Measurements from ENCODE around the gene PLEKHG4B.

DNA sequence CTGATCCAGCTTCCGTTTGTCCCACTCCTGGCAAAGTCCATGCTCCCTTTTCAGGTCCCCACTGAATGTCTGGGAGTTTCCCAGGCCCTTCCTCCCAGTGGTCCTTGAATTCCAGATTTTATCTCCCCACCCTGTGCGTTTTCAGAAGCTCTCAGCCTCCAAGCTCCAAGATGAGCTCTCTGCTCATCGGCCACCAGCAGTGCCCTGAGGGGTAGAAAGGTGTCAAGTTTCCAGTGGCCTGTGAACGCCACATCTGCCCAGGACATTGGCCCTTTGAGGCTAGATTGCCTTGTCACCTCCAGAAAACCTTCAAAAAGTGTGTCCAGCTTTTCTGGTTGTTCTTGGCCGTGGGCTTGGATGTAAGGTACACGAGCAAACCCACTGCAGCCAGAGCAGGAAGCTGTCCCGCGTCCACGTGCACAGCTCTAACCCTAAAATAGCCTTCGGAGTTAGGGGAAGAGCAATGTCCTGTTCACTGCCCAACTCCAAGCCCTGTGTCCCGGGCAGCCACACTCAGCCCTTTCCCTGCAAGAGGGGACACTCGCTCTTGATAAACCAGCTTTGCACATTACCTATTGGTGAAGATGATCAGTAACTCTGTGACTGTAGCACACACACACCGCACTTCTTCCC lies 88.4 kb downstream of the PLEKHG4B start:
- TF ChIP-seq, protein P1, sequence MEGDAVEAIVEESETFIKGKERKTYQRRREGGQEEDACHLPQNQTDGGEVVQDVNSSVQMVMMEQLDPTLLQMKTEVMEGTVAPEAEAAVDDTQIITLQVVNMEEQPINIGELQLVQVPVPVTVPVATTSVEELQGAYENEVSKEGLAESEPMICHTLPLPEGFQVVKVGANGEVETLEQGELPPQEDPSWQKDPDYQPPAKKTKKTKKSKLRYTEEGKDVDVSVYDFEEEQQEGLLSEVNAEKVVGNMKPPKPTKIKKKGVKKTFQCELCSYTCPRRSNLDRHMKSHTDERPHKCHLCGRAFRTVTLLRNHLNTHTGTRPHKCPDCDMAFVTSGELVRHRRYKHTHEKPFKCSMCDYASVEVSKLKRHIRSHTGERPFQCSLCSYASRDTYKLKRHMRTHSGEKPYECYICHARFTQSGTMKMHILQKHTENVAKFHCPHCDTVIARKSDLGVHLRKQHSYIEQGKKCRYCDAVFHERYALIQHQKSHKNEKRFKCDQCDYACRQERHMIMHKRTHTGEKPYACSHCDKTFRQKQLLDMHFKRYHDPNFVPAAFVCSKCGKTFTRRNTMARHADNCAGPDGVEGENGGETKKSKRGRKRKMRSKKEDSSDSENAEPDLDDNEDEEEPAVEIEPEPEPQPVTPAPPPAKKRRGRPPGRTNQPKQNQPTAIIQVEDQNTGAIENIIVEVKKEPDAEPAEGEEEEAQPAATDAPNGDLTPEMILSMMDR (conservative IDR thresholded peaks at IDR 0.05; ENCODE audit: low read depth, low read length) = no peak
- TF ChIP-seq EZH2 (IDR thresholded peaks at IDR 0.05; ENCODE audit: borderline replicate concordance, low read depth, low read length, poor library complexity, severe bottlenecking) = no peak

Measured in A673 (cell line).